SU-DHL-6 (cell line): ENCODE data around the gene KLHDC3.

ENCODE experiments used
- H2AFZ ChIP-seq: fragments of 200-600 bp; sonication (generic); 2 replicates; pipeline ENCODE4 v1.6.1; 2014; ENCODE audit warnings: low read depth, mild to moderate bottlenecking, moderate library complexity, mixed read lengths, antibody characterized with exemption, low read length; ENCODE audit not compliant: severe bottlenecking
- H3F3A ChIP-seq: fragments of 200-600 bp; shearing (Covaris generic); 2 replicates; pipeline ENCODE4 v1.6.0; 2016; ENCODE audit warnings: antibody characterized with exemption, mild to moderate bottlenecking; ENCODE audit not compliant: insufficient read depth
- H3K27ac ChIP-seq: fragments of 200-600 bp; sonication (generic); 2 replicates; pipeline ENCODE4 v1.5.1; 2016; ENCODE audit warnings: low read depth, mild to moderate bottlenecking, low read length, moderate library complexity, mixed read lengths
- H3K27me3 ChIP-seq: fragments of 200-600 bp; sonication (generic), shearing (Covaris generic); 2 replicates; pipeline ENCODE4 v1.6.0; 2014; ENCODE audit warnings: mild to moderate bottlenecking, low read length
- H3K36me3 ChIP-seq: fragments of 200-600 bp; sonication (generic); 2 replicates; pipeline ENCODE4 v1.6.1; 2014; ENCODE audit warnings: mild to moderate bottlenecking, low read length, mixed read lengths
- H3K4me2 ChIP-seq: fragments of 300-600, 200-600 bp; shearing (Covaris generic), sonication (generic); 2 replicates; pipeline ENCODE4 v1.6.0; 2014; ENCODE audit warnings: low read length, low read depth, mild to moderate bottlenecking; ENCODE audit not compliant: poor library complexity, severe bottlenecking
- H3K4me3 ChIP-seq: fragments of 200-600 bp; sonication (generic); 2 replicates; pipeline ENCODE4 v1.5.1; 2014; ENCODE audit warnings: antibody characterized with exemption, low read length, mild to moderate bottlenecking, mixed read lengths; ENCODE audit not compliant: insufficient read depth, poor library complexity, severe bottlenecking
- H3K79me2 ChIP-seq: fragments of 200-600 bp; sonication (generic); 2 replicates; pipeline ENCODE4 v1.6.1; 2014; ENCODE audit warnings: mild to moderate bottlenecking, low read length, moderate library complexity; ENCODE audit not compliant: insufficient read depth
- H3K9ac ChIP-seq: fragments of 200-600 bp; sonication (generic); 2 replicates; pipeline ENCODE4 v1.7.0; 2014; ENCODE audit warnings: mild to moderate bottlenecking, low read length
- H3K9me2 ChIP-seq: fragments of 200-600 bp; sonication (generic); replicated peaks from 2 replicates; pipeline ENCODE4 v1.6.1; 2014; ENCODE audit warnings: low read length; ENCODE audit not compliant: insufficient read depth
- H3K9me3 ChIP-seq: fragments of 200-600 bp; sonication (generic); 2 replicates; pipeline ENCODE4 v1.6.1; 2014; ENCODE audit warnings: low read length, mixed read lengths; ENCODE audit not compliant: insufficient read depth
- H4K20me1 ChIP-seq: fragments of 200-600 bp; sonication (generic); 2 replicates; pipeline ENCODE4 v1.6.1; 2014; ENCODE audit warnings: low read depth, mild to moderate bottlenecking, antibody characterized with exemption, low read length, moderate library complexity, mixed read lengths
- CTCF ChIP-seq: fragments of 200-600 bp; sonication (generic); IDR thresholded peaks from one replicate; pipeline ENCODE4 v1.5.1; 2017; ENCODE audit warnings: antibody characterized with exemption, mild to moderate bottlenecking, low read length, moderate library complexity; ENCODE audit not compliant: insufficient read depth, poor library complexity, severe bottlenecking
- EZH2phosphoT487 ChIP-seq: fragments of 200-600 bp; sonication (generic), shearing (Covaris generic); conservative IDR thresholded peaks from 2 replicates; pipeline ENCODE4 v1.6.1; 2018; ENCODE audit warnings: mild to moderate bottlenecking, antibody characterized with exemption, low read length, moderate library complexity, mixed read lengths

The KLHDC3 gene

GRCh38 chr6:42968126-42968701 lies 45.8 kb upstream of the KLHDC3 start:
- Histone ChIP-seq H3K9ac (no peak overlapping the region), H3K4me2 (no peak overlapping the region), H3K9me2 (no peaks in the 10 kb centered on the region), H3K4me3 (no peak overlapping the region), H3F3A (no peaks in the 10 kb centered on the region), H3K79me2 (no peaks in the 10 kb centered on the region), H3K36me3 (no peaks in the 10 kb centered on the region), H3K27ac (no peak overlapping the region), H4K20me1 (no peaks in the 10 kb centered on the region), H3K27me3 (no peaks in the 10 kb centered on the region), H2AFZ (no peak overlapping the region), H3K9me3 (no peaks in the 10 kb centered on the region)
- TF ChIP-seq EZH2phosphoT487: no peak
- TF ChIP-seq CTCF: no peak

- Histone ChIP-seq H3K9me2 (no peaks in the 10 kb centered on the region), H3K4me3 (no peak overlapping the region), H2AFZ (no peak overlapping the region), H3K36me3 (no peaks in the 10 kb centered on the region), H3K27me3 (no peaks in the 10 kb centered on the region), H3K9me3 (no peaks in the 10 kb centered on the region), H3K79me2 (no peaks in the 10 kb centered on the region), H4K20me1 (no peaks in the 10 kb centered on the region), H3K27ac (no peak overlapping the region), H3K4me2 (no peak overlapping the region), H3K9ac (no peak overlapping the region), H3F3A (no peaks in the 10 kb centered on the region)
- no peak for TF ChIP-seq CTCF
- TF ChIP-seq EZH2phosphoT487: no peak
Measured at GRCh38 chr6:42968783-42969182, 45.3 kb upstream of the KLHDC3 start.

GRCh38 chr6:42969431-42969830 lies 44.6 kb upstream of the KLHDC3 start:
- H3K27me3 ChIP-seq: no peaks in the 10 kb centered on the region
- no peaks in the 10 kb centered on the region for H3K9me3 ChIP-seq
- no peak overlapping the region for H3K27ac ChIP-seq
- no peak overlapping the region for H3K4me2 ChIP-seq
- H3K9me2 ChIP-seq: no peaks in the 10 kb centered on the region
- no peaks in the 10 kb centered on the region for H3K36me3 ChIP-seq
- no peaks in the 10 kb centered on the region for H3K79me2 ChIP-seq
- TF ChIP-seq CTCF (no peak), EZH2phosphoT487 (no peak)
- H4K20me1 ChIP-seq: no peaks in the 10 kb centered on the region
- no peak overlapping the region for H3K9ac ChIP-seq
- H3K4me3 ChIP-seq: no peak overlapping the region
- H3F3A ChIP-seq: no peaks in the 10 kb centered on the region
- no peak overlapping the region for H2AFZ ChIP-seq
